COLO668 (cell line): ENCODE results near the gene OR2M5.

ENCODE experiments used
- DNase-seq: peaks from one replicate; lab custom pipeline; 2025; ENCODE audit not compliant: unreplicated experiment; lab: John Stamatoyannopoulos, UW

The OR2M5 gene

GRCh38 chr1:248144513-248145198 is at the start of gene OR2M5:
Gene OR2M5, plus strand, starts transcription at chr1:248145148. Its CDS starts 0 bp downstream, at chr1:248145148.
- DNase-seq: no peak

DNA sequence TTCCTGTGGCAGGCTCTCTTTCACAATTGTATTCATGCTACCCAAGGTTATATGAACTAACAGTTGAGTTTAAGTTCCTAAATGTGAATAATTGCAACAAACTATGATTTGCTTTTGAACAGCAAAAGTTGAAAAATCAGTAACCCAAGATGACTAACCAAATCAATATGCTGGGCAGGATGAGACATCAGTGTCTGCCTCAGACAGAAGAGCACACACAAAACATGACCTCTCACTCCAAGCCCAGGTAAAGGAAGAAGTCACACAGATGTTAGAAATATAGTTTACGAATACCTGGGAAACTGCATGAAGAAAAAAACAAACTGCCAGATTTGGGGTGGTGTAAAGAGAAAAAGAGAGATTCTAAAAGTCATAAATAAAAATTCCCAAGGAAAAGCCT is 46.4 kb upstream of the OR2M5 start:
- no peak for DNase-seq

DNA sequence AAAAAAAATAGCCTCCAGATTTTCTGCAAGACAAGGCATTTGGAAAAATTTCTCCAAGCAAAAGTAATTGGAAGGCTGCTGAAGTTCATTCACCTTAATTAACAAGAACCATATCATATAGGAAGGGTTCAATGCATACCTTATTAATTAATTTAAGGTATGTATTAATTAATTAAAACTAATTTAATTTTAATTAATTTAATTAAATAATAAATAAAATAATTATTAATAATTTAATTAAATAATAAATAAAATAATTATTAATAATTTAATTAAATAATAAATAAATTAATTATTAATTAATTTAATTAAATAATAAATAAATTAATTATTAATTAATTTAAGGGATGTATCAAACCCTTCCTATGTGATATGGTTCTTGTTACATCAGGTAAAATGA is 42.1 kb upstream of the OR2M5 start:
- no peak for DNase-seq

- no peak for DNase-seq
Measured at GRCh38 chr1:248111157-248111556, 33.8 kb upstream of the OR2M5 start.

GRCh38 chr1:248114890-248115289 is 30.1 kb upstream of the OR2M5 start:
- DNase-seq: no peak

DNA sequence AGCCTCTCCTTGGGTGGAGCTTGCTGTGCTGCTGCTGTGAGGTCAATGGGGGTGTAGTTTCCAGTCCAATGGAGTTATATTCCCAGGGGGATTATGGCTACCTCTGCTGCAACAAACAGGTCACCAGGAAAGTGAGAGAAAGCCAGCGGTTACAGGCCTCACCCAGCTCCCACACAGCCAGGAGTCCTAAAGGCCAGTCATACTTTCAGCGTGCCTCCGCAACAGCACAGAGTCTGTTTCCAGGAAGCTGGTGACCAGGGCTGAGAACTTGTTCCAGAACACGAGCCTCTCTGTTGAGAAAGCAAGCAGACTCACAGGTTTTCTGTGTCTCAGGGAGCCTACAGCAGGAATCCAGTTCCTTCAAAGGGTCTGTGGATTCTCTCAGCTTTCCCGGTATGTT is 17.3 kb upstream of the OR2M5 start:
- no peak for DNase-seq

DNA sequence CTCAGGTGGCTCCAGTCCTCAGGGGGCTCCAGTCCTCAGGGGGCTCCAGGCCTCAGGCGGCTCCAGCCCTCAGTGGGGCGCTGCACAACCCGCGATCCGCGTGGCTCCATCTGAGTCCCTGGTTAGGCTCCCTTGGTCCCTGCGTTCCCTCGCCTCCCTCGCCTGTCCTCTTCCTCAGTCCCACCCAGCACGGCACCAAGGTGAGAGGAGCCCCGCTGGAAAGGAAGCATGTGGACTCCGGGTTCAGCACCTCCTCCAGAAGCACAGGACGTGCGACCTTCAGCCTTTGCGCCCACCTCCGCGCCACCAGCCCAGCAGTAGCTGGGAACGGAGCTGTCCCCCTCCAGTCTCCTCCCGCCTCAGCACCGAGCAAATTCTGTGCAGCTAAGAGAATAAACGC is 8.1 kb upstream of the OR2M5 start:
- no peak for DNase-seq

- DNase-seq: no peak
Measured at GRCh38 chr1:248140846-248141245, 4.1 kb upstream of the OR2M5 start.

DNA sequence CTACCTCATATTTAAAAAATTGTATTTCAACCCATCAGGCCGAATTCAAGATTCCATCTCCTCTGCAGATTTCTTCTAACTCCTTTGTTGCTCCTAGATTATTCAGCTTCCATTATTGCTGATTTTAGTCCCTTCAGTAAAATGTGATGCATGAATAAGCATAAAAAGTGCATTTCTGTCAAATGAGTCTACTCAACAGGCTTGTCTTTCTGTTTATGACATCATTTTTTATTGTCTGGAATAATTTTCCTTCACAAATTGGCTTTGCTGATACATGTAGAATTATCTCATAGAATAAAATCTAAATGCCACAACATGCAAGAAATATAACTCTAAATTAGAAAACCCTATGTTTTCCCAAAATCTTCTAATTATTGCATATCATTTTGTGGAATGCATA is 1.6 kb upstream of the OR2M5 start:
- DNase-seq: no peak

DNA sequence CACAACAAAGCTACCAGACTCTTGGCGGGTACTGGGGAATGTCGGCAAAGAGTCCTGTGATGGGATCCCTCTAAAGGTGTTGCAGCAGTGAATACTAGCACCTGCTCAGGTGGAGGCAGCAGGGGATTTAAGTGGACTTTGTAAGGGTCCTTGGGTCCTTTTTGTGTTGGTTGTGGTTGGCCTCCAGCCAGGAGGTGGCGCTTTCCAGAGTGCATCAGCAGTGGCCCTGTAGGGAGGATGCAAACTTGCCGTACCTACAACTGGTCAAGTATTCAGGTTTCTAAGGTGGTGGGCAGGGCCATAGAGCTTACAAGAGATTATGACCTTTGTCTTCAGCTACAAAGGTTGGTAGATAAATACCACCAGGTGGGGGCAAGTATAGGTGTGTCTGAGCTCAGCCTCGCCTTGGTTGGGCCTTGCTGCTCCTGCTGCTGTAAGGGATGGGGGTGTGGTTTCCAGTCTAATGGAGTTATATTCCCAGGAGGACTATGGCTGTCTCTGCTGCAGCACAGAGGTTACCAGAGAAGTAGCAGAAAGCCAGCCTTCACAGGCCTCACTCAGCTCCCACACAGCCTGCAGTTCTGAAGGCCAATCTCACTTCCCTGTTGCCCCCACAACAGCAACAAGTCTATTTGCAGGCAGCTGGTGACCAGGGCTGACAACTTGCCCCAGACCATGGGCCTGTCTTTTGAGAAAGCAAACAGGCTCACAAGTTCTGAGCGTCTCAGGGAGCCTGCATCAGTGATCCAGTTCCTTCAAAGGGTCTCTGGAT is 7.3 kb downstream of the OR2M5 start:
- no peak for DNase-seq

DNA sequence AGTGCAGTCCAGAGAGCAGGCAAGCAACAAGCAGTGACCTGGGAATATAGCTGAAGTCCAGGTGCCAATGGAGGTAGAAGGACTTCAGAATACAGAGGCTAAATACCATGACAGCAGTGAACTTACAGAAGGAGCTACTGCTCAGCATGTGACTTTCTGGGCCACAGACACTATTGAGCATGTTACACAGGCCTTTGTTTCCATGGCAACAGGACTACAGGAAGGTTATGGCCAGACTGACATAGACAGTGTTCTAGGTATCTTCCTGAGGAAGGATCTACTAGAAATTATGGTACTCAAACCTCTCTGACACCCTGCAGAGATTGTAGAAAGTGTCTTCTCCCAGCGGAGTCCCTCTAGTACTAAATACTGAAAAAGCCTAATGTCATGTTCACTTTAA is 11.0 kb downstream of the OR2M5 start:
- no peak for DNase-seq

- no peak for DNase-seq
Measured at GRCh38 chr1:248158758-248159157, 13.8 kb downstream of the OR2M5 start.

DNA sequence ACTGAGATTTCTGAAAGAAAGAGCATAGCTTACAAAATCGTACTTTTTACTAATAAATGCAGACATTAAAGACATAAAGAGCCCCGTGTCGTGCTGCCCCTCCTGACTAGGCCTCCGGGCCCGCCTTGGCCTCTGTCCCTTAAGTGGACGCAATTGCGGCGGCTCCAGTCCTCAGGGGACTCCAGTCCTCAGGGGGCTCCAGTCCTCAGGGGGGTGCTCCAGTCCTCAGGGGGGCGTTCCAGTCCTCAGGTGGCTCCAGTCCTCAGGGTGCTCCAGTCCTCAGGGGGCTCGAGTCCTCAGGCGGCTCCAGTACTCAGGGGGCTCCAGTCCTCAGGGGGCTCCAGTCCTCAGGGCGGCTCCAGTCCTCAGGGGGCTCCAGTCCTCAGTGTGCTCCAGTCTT is 19.1 kb downstream of the OR2M5 start:
- no peak for DNase-seq

DNA sequence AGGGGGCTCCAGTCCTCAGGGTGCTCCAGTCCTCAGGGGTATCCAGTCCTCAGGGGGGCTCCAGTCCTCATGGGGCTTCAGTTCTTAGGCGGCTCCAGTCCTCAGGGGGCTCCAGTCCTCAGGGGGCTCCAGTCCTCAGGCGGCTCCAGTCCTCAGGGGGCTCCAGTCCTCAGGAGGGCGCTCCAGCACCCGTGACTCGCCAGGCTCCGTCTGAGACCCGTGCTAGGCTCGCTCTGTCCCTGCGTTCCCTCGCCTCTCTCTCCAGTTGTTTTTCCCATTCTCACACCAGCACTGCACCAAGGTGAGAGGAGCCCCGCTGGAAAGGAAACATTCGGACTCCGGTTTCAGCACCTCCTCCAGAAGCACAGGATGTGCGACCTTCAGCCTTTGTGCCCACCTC is 20.2 kb downstream of the OR2M5 start:
- DNase-seq: no peak

DNA sequence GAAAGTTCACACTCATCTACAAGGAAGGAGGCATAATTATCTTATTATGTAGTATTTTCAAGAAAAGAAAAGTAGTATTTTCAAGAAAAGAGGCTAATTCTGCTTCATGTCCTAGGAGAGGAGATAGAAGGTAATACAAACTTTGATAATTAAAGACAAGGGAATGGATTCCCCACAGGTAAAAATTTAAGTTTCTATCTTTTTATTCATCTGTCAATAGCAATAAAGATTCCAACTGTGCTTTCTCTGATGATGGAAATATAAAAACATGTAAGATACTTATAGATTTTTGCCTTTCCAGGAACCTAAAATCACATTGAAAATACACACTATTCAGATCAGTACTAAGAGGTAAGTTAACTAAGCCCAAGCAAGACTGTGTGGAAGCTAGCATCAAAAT is 29.6 kb downstream of the OR2M5 start, which contains the start of gene OR2M2:
Gene OR2M2 (plus strand): TSS at position 301 of the 400 bp plus-strand sequence. CDS start 5,165 bp downstream, outside the sequence.
- no peak for DNase-seq

DNA sequence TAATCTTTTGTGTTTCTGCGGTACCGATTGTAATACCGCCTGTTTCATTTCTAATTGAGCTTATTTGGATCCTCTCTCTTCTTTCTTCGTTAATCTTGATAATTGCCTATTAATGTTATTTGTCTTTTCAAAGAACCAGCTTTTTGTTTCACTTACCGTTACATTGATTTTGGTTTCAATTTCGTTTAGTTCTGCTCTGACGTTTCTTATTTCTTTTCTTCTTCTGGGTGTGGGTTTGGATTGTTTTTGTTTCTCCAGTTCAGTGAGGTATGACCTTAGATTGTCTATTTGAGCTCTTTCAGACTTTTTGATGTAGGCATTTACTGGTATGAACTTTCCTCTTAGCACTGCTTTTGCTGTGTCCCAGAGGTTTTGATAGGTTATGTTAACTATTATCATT is 39.0 kb downstream of the OR2M5 start:
- DNase-seq: no peak

GRCh38 chr1:248187363-248187762 is 42.4 kb downstream of the OR2M5 start:
- no peak for DNase-seq

DNA sequence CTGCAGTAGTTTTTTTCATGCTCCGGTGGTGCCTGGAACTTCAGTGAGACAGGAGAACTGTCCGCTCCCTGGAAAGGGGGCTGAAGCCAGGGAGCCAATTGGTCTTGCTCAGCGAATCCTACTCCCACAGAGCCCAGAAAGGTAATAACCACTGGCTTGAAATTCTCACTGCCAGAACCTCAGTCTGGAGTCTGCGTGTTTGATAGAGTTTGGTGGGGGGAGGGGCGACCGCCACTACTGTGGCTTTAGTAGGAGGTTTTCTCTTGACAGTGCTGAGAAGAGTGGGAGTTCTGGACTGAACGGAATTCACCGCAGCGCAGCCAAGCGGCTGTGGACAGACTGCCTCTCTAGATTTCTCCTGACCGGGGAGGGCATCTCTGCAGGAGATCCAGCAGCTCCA is 44.1 kb downstream of the OR2M5 start:
- no peak for DNase-seq

DNA sequence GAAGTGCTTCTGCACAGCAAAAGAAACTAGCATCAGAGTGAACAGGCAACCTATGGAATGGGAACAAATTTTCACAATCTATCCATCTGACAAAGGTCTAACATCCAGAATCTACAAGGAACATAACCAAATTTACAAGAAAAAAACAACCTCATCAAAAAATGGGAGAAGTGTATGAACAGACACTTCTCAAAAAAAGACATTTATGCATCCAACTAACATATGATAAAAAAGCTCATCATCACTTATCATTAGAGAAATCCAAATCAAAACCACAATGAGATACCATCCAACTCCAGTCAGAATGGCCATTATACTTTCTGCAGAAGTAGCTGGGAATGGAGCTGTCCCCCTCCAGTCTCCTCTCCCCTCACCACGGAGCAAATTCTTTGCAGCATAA is 49.2 kb downstream of the OR2M5 start:
- no peak for DNase-seq
